ENCODE data around the gene FGF14. TPM values are rescaled to one million over a fixed set of nuclear protein-coding genes. Genes with fewer than 3 reads are reported as not detected.

FGF14 gene
- total RNA-seq, 3 donors from 2014 or later: 0.43 to 2.5 (median 0.70) TPM

DNA sequence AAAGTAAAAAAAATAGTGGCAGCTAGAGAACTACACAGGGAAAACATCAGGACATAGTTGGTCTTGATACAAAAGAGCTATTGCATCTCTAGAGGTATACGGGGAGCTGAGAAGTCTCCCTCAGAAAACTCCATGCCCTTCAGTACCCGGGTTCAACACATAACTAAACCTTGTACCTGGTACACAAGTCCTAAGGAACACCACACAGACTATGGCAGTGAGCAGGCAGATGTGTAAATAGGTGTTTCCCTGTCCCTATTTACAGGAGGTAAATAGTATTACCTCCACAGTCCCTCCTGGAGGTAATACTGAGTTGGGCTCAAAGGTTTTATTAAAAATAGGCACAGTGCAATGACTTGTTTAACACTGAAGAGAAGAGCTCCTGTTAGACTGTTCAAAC lies 5.9 kb downstream of the FGF14 start:
- DNase-seq (no peak), ATAC-seq (no peak)
- Histone ChIP-seq H3K36me3 (ENCODE audit: low read depth) (no peaks in the 10 kb centered on the region), H3K4me3 (no peak overlapping the region), H3K9me3 (no peaks in the 10 kb centered on the region), H3K4me1 (ENCODE audit: low read depth) (peaks cover 17% of the 10 kb centered on the region)
- TF ChIP-seq, protein P1, sequence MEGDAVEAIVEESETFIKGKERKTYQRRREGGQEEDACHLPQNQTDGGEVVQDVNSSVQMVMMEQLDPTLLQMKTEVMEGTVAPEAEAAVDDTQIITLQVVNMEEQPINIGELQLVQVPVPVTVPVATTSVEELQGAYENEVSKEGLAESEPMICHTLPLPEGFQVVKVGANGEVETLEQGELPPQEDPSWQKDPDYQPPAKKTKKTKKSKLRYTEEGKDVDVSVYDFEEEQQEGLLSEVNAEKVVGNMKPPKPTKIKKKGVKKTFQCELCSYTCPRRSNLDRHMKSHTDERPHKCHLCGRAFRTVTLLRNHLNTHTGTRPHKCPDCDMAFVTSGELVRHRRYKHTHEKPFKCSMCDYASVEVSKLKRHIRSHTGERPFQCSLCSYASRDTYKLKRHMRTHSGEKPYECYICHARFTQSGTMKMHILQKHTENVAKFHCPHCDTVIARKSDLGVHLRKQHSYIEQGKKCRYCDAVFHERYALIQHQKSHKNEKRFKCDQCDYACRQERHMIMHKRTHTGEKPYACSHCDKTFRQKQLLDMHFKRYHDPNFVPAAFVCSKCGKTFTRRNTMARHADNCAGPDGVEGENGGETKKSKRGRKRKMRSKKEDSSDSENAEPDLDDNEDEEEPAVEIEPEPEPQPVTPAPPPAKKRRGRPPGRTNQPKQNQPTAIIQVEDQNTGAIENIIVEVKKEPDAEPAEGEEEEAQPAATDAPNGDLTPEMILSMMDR (IDR thresholded peaks at IDR 0.05): no peak
- intact Hi-C loops (cut with DNase I, micrococcal nuclease): no loop called here

DNA sequence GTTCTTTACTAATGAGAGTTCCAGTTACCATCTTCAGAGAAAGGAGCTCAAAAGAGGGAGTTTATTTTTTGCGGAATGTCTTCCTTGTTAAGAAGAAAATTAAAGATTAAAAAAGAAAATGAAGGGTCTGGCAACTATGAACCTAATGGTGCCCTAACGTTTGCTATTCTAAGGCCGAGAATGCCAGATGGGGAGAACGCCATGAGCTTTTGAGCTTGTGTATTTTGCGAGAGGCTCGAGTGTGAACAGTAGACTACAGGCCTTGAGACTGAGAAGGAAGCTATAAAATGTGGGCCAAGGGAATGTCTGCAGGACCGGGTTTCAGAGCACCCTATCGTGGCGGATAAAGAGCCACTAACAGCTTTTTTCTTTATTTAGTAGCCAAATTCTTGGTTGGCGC lies 6.7 kb downstream of the FGF14 start:
- peaks cover 12% of the 10 kb centered on the region for H3K4me1 ChIP-seq (ENCODE audit: low read depth)
- intact Hi-C loops (cut with DNase I, micrococcal nuclease): no loop called here
- no peaks in the 10 kb centered on the region for H3K9me3 ChIP-seq
- DNase-seq: no peak
- ATAC-seq: no peak
- no peak overlapping the region for H3K4me3 ChIP-seq
- H3K36me3 ChIP-seq (ENCODE audit: low read depth): no peaks in the 10 kb centered on the region
- TF ChIP-seq, protein P1 (IDR thresholded peaks at IDR 0.05): no peak

DNA sequence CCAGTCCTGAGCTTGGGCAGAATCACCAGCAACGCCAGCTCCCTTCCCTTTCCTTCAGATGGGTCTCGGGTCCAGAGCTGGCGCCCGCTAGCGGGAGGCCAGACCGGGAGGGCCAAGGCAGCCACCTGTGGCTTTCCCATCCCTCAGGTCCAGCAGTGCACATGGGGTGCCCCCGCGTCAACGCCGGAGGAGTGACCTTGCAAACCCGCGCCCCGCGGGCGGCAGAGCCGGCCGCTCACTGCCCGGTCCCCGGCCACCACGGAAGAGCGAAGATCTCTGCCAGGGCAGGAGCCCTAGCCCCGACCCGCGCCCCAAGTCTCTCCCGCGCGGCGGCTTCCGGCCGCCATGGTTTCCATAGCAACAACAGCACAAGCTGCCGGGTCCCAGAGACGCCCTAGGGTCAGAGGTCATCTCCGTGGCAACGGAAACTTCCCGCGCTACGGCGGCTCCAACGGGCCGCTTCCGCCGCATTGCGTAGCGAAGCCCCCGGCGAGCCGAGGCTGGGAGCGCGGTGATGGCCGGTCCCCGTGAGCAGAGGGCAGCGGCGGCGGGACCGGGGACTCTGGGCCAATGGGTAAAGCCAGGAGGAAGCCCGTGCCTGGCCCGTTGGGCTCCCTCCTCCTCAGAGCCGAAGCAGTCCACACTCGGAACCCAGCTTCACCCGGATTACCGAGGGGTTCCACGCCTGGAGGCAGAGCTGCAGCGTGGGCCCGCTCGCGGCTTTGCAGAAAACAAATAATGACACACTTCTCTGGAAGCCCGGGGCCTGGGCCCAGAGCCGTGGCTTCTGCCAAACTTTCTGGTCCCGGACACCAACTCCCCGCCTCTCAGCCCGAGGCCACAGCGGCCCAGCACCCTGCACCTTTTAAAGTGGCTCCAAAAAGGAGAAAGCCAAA lies 7.4 kb downstream of the FGF14 start:
- Histone ChIP-seq H3K4me3 (peak overlapping the region; percentile 50), H3K9me3 (no peaks in the 10 kb centered on the region), H3K36me3 (ENCODE audit: low read depth) (no peaks in the 10 kb centered on the region), H3K4me1 (ENCODE audit: low read depth) (peaks cover 6% of the 10 kb centered on the region)
- DNase-seq (peak; percentile 92 to 94 (median 93)), ATAC-seq (peak; percentile 96)
- TF ChIP-seq, protein P1 (IDR thresholded peaks at IDR 0.05): no peak
- intact Hi-C loops (cut with DNase I, micrococcal nuclease): no loop called here

DNA sequence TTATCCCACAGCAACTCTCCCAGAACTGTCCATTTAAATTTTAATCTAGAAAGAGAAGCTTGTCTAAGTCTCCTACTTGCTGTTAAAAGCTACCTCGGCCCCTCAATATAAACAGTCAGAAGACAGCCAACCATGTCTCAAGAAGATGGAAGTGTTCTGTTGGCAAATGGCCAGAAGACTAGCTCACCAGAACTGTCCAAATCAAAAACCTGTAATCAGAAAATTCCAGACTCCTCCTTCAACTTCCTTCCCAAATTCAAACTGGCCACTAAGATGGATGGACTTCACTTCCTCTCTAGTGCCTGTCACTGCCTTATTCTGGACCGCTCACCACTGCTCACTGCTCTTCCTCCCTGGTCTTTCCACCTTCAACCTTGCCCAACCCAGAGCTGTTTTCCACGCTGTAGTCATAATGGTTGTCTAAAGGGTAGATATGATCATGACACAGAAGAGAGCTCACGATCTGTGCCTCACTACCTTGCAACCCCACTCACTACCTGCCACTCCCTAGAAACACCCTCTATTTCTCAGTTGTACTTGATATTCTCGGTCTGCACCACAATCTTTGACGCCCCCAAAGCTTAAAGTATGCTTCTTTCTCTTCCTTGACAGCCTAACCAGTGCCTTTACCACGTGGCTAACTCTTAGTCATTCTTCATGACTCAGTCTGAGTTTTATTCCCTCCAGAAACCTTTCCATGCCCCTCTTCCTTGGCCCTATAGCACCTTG lies 9.2 kb downstream of the FGF14 start:
- Histone ChIP-seq H3K4me1 (ENCODE audit: low read depth) (peaks cover 6% of the 10 kb centered on the region), H3K36me3 (ENCODE audit: low read depth) (no peaks in the 10 kb centered on the region), H3K4me3 (no peak overlapping the region), H3K9me3 (no peaks in the 10 kb centered on the region)
- intact Hi-C loops (cut with DNase I, micrococcal nuclease): no loop called here
- DNase-seq (no peak), ATAC-seq (no peak)
- TF ChIP-seq, protein P1 (IDR thresholded peaks at IDR 0.05): no peak

DNA sequence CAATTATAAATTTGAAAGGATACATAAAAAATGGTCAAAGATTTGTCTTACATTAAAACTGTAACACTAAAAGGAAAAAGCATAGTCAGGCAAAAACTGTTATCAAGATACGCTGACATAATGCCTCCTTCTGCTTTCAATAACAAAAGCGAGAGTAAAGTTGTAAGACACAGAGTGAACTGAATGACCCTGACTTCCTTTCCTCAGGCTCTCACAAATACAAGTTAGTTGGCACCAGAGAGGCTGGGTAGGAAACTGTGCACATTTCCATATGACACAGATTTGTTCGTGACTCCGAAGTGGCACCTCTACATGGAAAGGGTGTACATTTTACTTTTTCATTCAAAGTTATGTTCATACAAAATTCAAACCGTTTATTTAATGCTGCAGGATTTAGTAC lies 15.4 kb downstream of the FGF14 start:
- ATAC-seq: no peak
- no peaks in the 10 kb centered on the region for H3K36me3 ChIP-seq (ENCODE audit: low read depth)
- no peaks in the 10 kb centered on the region for H3K4me1 ChIP-seq (ENCODE audit: low read depth)
- H3K4me3 ChIP-seq: no peak overlapping the region
- DNase-seq: no peak
- TF ChIP-seq, protein P1 (IDR thresholded peaks at IDR 0.05): no peak
- intact Hi-C loops (cut with DNase I, micrococcal nuclease): no loop called here
- H3K9me3 ChIP-seq: no peaks in the 10 kb centered on the region
